22Rv1 (cell line): Measurements from ENCODE around the gene SERPINB8.

Experiments
- H3K27ac ChIP-seq: fragments of 450-650 bp; 2 replicates; pipeline ENCODE4 v1.5.1; 2017
- ZFX ChIP-seq: fragments of 450-650 bp; IDR thresholded peaks from 2 replicates; pipeline ENCODE4 v1.6.1; 2017; ENCODE audit warnings: antibody characterized with exemption, borderline replicate concordance
- TF ChIP-seq, protein P1 (sequence below): fragments of 450-650 bp; IDR thresholded peaks from 2 replicates; pipeline ENCODE4 v1.5.1; 2017; ENCODE audit warnings: mild to moderate bottlenecking

The SERPINB8 gene

GRCh38 chr18:64037812-64038414, 68.0 kb downstream of the SERPINB8 start:
- TF ChIP-seq, protein P1, sequence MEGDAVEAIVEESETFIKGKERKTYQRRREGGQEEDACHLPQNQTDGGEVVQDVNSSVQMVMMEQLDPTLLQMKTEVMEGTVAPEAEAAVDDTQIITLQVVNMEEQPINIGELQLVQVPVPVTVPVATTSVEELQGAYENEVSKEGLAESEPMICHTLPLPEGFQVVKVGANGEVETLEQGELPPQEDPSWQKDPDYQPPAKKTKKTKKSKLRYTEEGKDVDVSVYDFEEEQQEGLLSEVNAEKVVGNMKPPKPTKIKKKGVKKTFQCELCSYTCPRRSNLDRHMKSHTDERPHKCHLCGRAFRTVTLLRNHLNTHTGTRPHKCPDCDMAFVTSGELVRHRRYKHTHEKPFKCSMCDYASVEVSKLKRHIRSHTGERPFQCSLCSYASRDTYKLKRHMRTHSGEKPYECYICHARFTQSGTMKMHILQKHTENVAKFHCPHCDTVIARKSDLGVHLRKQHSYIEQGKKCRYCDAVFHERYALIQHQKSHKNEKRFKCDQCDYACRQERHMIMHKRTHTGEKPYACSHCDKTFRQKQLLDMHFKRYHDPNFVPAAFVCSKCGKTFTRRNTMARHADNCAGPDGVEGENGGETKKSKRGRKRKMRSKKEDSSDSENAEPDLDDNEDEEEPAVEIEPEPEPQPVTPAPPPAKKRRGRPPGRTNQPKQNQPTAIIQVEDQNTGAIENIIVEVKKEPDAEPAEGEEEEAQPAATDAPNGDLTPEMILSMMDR, result peak; percentile 84
- TF ChIP-seq ZFX, result no peak

More at GRCh38 chr18:64037812-64038414, 68.0 kb downstream of the SERPINB8 start:
- no peak overlapping the region for H3K27ac ChIP-seq
